Liver (tissue), 3 donors: ENCODE measurements around the gene NECTIN1.

Experiments
- JUND ChIP-seq, 2 donors: IDR thresholded peaks; 2 replicates each; pipeline ENCODE4 v1.6.1; 2016; ENCODE audit warnings: antibody characterized with exemption in 2 of 2
- NR2F2 ChIP-seq: IDR thresholded peaks from 2 replicates; pipeline ENCODE4 v1.6.1; 2016; ENCODE audit warnings: antibody characterized with exemption
- REST ChIP-seq: IDR thresholded peaks from 2 replicates; pipeline ENCODE4 v1.6.1; 2016; ENCODE audit warnings: antibody characterized with exemption, mild to moderate bottlenecking
- ZBTB33 ChIP-seq: IDR thresholded peaks from 2 replicates; pipeline ENCODE4 v1.6.1; 2016; ENCODE audit warnings: antibody characterized with exemption
- TF ChIP-seq, protein P1 (sequence below): fragments of 150-350 bp; IDR thresholded peaks from 2 replicates; pipeline ENCODE4 v1.5.1; 2017; ENCODE audit warnings: improper control_type of control experiment, low read depth, low read length; ENCODE audit not compliant: missing input control
- TF ChIP-seq, protein P2 (sequence below): IDR thresholded peaks from 2 replicates; pipeline ENCODE4 v1.6.1; 2016; ENCODE audit warnings: antibody characterized with exemption
- donor health status: healthy.
- donor health status: healthy.

DNA sequence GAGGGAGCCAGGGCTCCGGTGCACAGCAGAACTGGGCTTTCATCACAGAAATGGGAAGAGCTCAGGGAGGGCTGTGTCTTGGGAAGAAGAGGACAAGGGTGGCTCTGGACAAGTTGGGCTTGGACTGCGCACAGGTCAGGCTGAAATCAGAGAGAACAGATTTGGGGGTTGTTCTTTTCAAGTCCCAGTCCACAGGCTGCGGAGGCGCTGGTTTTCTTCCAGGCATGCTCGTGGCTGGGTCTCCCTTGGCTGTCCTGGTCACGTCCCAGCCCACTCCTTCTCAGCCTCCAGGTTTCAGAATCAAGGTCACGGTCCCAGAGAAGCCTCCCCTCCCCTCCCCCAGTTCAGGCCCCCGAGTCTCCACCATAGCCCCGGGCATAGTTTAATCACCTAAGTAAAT is 17.0 kb downstream of the NECTIN1 start:
- TF ChIP-seq, protein P1, sequence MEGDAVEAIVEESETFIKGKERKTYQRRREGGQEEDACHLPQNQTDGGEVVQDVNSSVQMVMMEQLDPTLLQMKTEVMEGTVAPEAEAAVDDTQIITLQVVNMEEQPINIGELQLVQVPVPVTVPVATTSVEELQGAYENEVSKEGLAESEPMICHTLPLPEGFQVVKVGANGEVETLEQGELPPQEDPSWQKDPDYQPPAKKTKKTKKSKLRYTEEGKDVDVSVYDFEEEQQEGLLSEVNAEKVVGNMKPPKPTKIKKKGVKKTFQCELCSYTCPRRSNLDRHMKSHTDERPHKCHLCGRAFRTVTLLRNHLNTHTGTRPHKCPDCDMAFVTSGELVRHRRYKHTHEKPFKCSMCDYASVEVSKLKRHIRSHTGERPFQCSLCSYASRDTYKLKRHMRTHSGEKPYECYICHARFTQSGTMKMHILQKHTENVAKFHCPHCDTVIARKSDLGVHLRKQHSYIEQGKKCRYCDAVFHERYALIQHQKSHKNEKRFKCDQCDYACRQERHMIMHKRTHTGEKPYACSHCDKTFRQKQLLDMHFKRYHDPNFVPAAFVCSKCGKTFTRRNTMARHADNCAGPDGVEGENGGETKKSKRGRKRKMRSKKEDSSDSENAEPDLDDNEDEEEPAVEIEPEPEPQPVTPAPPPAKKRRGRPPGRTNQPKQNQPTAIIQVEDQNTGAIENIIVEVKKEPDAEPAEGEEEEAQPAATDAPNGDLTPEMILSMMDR = no peak
- TF ChIP-seq ZBTB33 (no peak), REST (no peak), JUND (IDR thresholded peaks at IDR 0.05) (no peak), NR2F2 (no peak)
- TF ChIP-seq, protein P2, sequence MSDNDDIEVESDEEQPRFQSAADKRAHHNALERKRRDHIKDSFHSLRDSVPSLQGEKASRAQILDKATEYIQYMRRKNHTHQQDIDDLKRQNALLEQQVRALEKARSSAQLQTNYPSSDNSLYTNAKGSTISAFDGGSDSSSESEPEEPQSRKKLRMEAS = no peak
